NCI-H1105 treated with DMSO at 0.1 percent for 48 hours (cell line): ENCODE measurements around the gene NOTCH1.
"Not testable (repeated sequence)": the region's sequence is repeated elsewhere in the genome, so short reads cannot be mapped to it uniquely, and the experiment has no call there.

Experiments
- DNase-seq: peaks from one replicate; lab custom pipeline; 2025; lab: John Stamatoyannopoulos, UW

NOTCH1 gene

DNA sequence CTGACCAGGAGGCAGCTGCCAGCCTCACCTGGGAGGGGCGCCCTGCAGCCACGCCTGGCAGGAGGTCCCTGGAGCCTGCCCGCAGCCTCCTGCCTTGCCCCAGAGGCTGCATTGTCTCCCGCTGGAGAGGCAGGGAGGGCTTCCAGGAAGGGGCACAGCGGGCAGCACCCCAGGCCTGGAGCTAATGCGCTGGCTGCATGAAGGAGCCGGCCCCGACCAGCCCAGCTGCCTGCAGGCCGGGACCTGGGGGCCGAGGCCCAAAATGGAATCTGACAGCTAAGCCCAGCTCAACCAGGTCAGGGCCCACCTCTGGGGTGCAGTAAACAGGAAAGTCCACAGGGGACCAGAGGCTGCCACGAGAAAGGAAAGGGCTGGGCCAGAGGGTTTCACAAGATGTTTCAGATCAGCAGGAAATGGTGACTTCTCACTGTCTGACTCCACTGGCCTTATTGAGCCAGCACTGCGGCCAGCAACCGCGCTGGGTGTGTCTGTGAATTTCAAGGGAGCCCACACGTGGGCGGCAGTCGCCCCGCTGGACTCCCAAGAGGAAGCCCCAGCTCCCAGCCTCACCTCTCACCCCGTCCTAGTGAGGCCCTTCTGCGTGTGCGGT, 18.6 kb upstream of the NOTCH1 start:
- DNase-seq: no peak

DNA sequence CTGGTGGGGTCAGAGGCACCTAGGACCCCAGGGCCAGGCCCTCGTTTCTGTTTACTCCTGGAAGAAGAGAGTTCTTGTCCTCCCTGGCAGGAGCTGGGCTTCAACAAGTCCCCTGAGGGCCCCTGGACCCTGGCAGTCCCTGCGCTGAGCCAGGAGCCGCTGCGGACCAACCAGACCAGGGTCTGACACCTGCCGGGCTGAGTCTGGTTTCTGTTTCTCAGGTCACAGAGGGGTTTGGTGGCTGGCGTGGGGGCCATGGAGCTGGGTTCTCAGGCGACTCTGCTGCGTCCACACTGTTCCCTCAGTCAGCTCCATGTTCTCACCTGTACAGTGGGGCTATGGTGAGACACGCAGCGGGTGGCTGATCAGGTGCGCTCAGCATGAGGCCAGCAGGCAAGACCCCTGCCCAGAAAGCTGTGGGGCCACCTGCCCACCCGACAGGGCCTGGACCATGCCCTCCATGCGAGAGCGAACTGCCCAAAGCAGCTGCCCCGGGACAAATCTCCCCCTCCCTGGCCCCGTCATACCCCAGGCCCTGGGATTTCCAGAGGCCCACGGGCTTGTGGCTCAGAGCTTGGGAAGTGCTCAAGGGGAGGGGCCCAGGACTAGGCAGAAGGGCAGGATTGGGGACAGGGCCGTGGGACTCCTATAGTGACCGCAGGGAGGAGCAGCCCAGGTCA, 17.9 kb upstream of the NOTCH1 start:
- DNase-seq: no peak

DNA sequence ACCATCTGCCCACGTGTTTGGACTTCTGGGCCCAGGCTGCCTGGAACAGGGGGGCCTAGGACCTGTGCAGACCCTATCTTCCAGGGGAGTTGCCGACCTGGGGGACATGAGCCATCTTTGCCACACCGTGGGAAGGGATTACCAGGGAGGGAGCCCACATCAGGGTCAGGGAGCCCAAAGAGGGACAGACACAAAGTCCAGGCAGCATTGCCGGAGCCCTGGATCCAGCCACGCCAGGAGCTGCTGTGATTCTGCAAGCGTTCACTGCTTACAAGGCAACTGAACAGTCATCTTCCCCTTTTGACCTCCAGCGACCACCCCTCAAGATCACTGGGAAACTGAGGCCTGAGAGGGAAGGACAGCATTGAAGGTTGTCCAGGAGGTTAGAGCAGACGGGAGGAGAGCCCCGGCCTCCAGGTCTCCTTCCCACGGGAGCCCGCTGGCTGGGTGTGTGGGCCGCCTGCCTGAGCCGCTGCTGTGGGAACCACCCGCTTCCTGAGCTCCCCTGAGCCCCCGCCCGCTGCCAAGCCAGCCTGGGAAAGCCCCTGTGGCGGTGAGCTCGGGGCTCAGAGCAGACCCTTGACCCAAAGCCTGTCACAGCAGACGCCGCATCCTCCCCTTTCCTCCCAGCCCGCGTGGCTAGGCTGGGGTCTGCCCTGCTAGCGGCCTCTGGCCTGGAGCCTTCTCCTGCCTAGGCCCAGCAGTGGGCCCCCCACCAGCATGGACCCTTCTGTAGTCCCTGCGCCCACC, 17.1 kb upstream of the NOTCH1 start:
- DNase-seq: no peak

DNA sequence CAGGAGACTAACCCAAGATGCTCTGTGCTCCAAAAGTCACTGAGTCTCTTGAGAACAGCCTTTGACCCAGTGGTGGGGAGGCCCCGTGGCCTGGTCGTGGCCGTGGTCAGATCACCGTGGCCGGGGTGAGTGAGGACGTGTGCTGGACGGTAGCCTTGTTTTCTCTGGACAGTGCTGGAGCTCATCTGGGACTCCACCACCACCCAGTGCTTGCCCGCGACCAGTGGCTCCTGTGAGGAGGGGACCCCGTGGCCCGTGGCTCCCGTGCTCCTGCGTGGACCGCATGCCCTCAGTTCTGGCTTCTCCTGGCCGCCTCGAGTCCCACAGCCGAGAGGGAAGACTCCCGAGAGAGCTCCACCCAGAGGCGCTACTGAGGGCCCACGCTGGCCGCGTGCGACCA, 15.9 kb upstream of the NOTCH1 start:
- no peak for DNase-seq

DNA sequence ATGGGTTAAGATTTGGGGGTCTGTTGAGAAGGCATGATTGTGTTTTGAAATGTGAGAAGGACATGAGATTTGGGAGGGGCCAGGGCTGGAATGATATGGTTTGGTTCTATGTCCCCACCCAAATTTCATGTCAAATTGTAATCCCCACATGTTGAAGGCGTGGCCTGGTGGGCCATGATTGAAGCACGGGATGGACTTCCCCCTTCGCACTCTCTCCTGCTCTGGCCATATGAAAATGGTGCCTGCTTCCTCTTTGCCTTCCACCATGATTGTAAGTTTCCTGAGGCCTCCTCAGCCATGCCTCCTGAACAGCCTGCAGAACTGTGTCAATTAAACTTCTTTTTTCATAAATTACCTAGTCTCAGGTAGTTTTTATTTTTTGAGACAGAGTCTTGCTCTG, 14.7 kb upstream of the NOTCH1 start:
- DNase-seq: no peak

DNA sequence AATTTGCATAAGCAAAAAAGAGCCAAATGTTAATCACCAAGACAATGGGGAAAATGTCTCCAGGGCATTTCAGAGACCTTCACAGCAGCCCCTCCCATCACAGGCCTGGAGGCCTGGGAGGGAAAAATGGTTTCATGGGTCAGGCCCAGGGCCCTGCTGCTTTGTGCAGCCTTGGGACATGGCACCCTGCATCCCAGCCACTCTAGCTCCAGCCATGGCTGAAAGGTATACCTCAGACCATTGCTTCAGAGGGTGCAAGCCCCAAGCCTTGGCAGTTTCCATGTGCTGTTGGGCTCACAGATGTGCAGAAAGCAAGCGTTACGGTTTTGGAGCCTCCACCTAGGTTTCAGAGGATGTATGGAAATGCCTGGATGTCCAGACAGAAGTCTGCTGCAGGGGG, 13.5 kb upstream of the NOTCH1 start:
- not testable (repeated sequence) for DNase-seq

DNA sequence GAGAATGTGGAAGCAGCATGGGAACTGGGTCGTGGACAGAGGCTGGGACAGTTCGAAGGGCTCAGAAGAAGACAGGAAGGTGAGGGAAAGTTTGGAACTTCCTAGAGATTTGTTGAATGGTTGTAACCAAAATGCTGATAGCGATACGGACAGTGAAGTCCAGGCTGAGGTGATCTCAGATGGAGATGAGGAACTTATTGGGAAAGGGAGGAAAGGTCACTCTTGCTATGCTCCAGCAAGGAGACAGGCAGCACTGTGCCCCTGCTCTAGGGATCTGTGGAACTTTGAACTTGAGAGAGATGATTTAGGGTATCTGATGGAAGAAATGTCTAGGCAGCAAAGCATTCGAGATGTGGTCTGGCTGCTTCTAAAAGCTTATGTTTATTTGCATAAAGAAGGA, 13.0 kb upstream of the NOTCH1 start:
- not testable (repeated sequence) for DNase-seq

DNA sequence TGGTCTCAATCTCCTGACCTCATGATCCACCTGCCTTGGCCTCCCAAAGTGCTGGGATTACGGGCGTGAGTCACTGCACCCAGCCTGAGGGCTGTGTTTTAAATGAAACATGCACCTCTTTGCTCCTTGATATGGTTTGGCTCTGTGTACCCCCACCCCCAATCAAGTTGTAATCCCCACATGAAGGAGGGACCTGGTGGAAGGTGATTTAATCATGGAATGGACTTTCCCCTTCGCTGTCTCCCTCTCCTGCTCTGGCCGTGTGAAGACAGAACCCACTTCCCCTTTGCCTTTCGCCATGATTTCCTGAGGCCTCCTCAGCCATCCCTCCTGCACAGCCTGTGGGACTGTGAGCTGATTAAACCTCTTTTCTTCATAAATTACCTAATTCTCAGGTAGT, 12.5 kb upstream of the NOTCH1 start:
- DNase-seq: no peak

DNA sequence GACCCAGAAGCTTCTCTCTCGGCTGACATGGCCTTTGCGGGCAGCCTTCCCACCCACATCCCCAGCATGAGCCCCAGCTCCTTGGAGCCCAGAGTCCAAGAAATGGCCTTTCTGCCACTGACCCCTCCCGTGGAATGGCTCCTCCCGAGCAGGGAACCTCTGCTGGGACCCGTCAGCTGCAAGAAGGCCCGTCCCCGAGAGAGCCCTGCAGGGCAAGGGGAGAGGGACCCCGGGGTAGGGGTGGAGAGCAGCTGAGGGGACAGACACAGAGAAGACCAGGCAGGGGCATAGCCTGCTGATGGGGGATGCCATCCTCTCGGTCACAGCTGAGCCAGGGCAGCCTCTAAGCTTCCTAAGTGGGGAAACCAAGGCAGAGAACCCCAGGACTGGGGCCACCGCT, 11.2 kb upstream of the NOTCH1 start:
- DNase-seq: no peak

DNA sequence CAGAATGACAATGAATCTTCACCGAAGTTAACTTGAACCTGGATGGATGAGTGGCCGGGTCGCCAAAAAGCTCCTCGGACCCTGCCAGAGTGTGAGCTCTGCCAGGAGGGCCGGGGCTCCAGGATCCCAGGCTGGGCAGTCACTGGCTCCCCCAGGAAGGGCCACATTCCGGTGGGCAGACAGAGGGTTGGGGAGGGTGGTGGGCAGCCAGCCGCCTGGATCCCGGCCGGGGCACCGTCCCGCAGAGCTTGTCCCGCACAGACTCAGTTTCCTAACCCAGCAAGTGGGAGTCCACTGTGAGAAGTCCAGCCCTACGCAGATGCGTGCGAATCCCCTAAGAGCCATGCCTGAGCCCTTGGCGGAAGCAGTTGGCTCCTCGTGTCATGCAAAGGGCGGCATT, 10.3 kb upstream of the NOTCH1 start:
- no peak for DNase-seq

DNA sequence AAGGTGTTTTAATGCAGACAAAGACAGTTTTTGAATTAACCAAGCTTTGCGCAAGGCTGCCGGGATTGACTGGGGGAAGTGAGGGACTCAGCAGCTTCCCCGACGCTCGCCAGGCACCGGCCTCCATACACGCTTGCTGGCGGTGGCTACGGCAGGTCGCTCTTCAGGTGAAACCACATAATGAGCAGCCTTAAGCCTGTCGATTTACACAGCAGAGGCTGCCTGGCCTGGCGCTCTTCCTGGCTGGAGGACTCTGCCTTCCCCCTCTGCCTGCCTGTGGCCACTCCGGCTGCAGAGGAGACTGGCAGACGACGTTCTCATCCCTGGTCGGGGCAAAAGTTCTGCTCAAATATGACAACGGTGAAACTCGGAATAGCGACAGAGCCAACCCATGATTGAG, 9.0 kb upstream of the NOTCH1 start:
- no peak for DNase-seq

DNA sequence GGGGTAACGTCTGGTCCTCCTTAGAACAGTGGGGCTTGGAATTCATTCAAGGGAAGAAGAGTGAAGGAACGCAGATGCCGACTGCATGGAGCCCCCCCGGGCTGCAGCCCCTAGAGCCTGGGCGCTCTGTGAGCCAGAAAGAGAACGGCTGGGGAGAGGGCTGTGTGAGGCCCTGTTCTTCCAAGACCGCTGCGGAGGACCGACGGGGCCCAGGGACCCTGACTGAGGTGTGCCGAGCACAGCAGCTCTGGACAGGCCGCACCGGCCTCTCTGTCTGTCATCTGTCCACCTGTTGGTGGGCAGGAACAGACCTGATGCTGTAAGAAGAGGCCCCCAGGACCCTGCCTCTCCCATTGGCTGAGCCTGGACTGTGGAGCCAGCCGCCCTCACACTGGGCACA, 7.7 kb upstream of the NOTCH1 start:
- no peak for DNase-seq

DNA sequence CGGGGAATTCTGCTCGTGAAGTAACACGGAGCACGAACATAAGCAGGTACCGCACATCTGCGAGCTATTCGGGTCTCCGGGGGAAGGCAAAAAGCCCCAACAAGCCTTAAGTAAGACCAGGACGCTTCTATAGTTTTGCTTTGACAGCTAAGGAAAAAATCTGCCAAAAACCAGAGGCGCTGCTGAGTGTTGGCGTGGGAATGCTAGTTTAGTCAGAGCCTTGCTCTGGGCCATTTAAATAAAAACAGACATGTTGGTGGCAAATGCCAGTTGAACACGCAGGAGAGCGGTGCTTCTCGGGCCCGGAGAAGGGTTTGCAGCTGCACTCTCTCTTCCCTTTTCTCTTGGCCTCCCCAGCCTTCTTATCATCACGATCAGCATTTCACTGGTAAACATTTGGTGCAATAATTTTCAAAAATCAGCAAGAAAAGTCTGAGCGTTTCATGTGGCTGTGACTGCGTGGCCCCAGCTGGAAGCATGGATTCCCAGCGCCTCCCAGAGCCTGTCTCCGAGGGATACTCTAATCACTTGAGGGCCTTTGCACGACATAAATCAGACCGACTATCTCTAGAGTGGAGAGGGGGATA, 6.4 kb upstream of the NOTCH1 start:
- no peak for DNase-seq

DNA sequence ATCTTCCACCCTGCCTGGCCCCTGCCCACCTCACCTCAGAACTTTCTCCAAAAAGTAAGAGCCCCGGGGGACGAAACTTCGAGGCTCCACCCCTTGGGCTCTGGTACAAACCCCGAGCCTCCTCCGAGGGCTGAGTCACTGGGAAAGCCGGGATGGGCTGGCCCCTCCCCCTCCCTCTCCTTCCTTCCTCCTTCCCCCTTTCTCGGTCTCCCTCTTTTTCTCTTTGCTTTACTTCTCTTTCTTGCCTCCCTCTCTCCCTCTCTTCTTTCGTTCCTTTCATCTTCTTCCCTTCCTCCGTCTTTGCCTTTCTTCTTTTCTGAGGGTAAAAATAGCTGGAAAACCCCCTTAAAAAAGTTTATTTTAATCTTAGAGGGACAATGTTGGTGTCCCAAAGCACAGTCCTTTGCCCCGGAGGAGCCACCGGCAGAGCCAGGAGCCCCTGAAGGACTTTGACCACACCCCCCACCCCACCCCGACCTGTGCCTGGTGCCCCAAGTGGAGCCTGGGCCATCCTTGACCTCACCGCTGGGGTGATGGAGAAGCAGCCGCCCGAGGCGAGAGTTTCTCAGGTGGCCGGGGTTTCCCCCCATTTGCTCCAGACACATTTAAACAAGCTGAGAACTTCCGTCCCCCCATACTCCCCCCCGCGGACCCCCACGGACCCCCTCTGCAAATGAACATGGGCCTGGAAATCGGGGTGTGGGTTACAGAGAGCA, 5.7 kb upstream of the NOTCH1 start:
- DNase-seq: no peak

DNA sequence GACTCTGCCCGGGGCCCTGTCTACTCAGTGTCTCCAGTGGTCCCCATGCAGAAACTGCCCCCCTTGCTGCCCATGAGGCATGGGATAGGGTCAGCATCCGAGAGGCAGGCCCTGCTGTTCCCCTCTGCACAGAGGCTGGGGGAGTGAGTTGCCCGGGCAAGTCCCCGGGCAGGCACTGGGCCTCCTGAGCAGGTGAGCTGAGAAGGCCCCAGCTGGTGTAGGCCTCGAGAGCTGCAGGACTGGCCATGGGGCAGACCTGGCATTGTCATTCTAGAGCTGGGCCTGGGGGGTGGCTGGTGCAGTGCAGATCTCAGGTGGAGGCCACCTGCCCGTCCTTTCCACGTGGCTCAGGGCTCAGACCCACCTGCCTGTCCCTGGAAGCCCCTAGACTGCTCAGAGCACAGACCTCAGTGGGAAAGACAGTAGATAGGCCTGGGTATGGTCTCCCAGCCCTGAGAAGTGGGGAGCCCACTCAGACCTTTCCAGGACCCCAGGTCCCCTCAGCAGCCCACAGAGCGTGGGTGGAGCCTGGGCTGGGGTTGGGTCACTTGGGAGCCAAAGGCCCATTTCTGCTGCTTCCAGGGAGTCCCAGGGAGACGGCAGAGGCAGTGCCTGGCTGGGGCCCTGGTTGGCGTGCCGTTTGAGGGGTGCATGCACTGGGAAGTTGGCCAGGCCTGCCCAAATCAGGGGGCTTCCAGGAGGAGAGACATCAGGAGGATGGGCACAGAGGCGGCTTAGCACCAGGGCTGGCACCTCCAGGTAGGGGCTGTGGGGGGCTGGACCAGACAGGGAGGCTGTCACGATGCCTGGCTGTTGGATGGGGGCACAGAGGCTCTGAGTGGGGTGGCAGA, 4.8 kb upstream of the NOTCH1 start:
- DNase-seq: no peak

DNA sequence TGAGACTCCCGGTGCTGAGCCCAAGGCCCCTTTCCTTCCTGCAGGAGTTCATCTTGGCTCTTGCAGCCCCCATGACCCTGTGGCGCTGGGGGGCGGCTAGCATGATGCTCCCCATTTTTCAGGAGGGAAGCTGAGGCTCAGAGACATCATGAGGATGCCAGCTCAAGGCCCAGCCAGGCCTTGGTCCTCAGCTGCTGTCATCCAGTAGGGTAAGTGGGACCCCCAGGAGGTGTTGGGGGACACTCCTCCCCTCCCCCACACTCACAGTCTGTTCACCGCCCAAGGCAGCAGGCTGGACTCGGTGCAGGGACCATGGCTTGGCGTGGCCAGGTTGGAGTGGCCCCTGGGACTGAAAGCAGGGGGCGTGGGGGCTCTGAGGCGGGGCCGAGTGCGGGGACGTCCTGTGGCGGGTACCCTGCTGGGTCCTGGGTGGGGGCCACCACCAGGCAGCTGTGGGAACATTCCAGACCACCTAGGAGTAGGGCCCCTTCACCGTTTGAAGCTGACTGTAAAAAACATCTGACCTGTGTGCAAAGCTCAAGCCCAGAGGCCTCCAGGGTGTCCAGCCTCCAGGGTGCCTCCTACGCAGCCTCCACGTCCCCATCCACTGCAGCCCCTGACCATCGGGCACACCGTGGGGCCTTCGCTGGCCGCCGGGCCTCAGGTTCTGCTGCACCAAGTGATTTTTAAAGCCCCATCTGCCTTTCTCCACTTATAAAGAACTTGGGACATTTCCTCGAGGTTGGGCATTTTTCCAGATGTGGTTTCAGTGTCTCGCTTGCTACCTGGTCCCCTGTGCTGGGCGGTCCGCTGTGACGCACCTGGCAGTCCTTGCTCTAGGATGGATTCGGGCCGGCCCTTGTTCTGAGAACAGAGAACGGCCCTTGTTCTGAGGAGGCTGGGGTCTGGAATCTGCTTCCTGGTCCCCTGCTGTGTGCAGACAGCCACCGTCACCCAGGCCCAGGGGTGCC, 3.4 kb upstream of the NOTCH1 start:
- DNase-seq: no peak

DNA sequence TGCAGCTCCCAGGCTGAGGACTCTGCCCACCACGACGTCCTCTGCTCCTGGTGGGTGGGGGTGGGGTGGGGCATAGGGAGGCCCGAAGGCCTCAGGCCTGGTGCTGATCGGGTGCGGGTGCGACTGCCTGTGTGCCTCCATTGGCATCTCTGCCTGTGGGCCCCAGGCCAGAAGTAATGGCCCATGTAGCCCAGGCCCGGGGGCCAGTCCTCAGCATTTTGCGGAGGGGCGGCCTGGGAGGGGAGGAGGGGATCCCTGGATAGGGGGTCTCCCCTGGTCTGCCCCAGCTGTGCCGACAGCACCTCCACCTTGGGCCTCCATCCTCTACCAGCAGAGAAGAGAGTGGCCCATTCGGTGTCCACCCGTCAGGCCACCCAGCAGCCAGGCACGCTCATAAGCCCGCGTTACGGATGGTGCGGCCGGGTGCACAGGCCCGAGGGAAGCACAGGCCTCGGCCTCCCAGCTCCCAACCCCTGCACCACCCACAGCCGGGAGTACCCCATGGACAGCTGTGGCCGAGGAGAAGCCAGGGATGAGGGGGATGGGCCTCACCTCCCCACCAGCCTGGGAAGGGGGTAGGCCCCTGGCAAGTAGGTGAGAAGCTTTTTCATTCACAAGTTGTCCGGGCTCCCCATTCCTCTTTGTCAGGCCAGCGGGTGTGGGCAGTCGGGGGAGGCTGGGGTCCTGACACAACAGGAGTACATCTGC, 1.8 kb upstream of the NOTCH1 start:
- DNase-seq: no peak

DNA sequence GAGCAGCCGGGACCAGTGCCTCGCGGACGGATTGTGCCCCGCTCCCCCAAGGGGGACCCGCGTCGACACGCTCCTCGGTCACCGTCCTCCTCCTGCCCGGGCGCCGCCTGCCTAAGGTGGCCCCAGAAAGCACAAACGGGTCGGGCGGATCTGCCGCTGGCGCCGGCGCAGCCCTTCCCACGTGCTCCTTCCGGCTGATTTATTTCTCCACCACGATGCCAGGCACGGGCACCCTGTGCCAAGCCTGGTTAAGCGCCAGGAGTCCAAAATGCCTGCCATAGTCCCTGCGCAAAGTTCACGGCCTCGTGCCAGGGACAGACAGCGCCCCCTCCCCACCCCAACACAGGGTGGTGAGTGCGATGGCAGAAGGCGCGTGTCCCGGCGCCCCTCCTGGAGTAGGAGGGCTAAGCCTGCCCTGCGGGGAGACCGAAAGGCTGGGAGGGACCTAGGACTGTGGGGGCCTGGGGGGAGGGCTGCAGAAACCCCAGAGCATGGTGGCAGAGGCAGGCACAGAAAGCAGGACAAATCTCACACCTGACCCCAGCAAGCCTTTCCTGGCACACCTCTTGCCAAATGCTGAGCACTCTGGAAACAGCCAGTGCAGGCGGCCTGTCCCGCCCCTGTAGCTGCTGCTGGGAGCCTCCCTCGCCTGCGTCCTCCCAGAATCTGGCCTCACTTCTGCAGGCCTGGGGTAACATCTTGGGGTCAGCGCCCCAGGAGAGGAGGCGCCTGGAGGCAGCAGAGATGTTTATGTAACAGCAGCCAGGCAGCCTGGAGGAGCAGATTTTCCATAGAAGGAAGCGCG, 1.1 kb upstream of the NOTCH1 start:
- peak; percentile 39 for DNase-seq

DNA sequence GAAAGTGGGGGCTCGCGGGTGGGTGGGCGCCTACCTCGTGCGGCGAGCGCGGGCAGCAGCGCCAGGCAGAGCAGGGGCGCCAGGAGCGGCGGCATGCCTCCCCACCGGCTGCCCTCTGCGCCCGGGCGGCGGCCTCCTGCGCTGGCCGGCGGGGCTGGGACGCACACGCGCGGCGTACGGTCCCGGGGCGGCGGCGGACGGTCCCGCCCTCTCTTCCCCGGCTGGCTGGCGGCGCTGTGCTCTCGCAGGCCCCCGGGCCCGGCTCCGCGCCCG, 220 bp downstream of the NOTCH1 start:
- no peak for DNase-seq
